ENCODE data around the gene ZSCAN21. TPM values are rescaled to one million over a fixed set of nuclear protein-coding genes. Genes with fewer than 3 reads are reported as not detected.

ZSCAN21 gene
- total and polyA plus RNA-seq, 2 donors from 2014 or later: 10.8 to 12.4 TPM

DNA sequence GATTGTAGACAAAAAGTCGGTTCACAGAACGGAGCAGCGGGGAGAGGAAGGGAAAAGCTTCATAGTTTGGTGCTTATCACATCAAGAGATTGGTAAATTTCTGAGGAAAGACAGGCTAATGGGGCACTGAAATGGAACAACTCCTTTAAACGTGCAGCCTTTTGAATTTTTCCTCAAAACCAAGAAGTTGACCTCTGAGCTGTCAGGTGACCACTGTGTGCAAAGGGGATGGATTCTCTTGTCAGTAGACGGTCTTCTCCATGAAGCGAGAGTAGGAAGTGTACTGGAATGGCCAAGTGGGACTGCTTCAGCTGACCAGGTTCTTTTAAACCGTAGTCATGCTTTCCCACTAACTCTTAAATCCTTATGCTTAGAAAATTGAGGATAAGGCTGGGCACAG, 11.2 kb upstream of the ZSCAN21 start:
- H3K36me3 ChIP-seq (ENCODE audit: control insufficient read depth in 2 of 3, insufficient read depth in 3 of 3, low read length in 3 of 3): peaks cover 11 to 29% (median 14%) of the 10 kb centered on the region in 3 donors
- no peak for DNase-seq
- no peaks in the 10 kb centered on the region for H3K4me1 ChIP-seq (ENCODE audit: control insufficient read depth in 2 of 3, insufficient read depth in 2 of 3, low read depth in 1 of 3, low read length in 3 of 3)
- FAIRE-seq: no peak
- H3K9me3 ChIP-seq (ENCODE audit: control insufficient read depth in 2 of 3, insufficient read depth in 1 of 3, low read length in 3 of 3): no peaks in the 10 kb centered on the region
- TF ChIP-seq CTCF (IDR thresholded peaks at IDR 0.05; ENCODE audit: borderline replicate concordance, extremely low read depth, insufficient read depth): no peak
- no peak overlapping the region for H3K27ac ChIP-seq (ENCODE audit: low read depth in 2 of 2, low read length in 2 of 2)
- intact Hi-C loops (cut with DNase I): no loop called here
- H3K27me3 ChIP-seq (ENCODE audit: control insufficient read depth, insufficient read depth, low read length): no peaks in the 10 kb centered on the region
- H3K9ac ChIP-seq (ENCODE audit: low read length in 3 of 3): no peak overlapping the region
- H3K4me3 ChIP-seq (ENCODE audit: low read length in 3 of 3): no peak overlapping the region

GRCh38 chr7:100040575-100040974, 9.0 kb upstream of the ZSCAN21 start:
- Histone ChIP-seq H3K27ac (ENCODE audit: low read depth in 2 of 2, low read length in 2 of 2) (no peak overlapping the region), H3K27me3 (ENCODE audit: control insufficient read depth, insufficient read depth, low read length) (no peaks in the 10 kb centered on the region), H3K36me3 (ENCODE audit: control insufficient read depth in 2 of 3, insufficient read depth in 3 of 3, low read length in 3 of 3) (peaks cover 0 to 7% (median 1%) of the 10 kb centered on the region in 3 donors), H3K4me1 (ENCODE audit: control insufficient read depth in 2 of 3, insufficient read depth in 2 of 3, low read depth in 1 of 3, low read length in 3 of 3) (no peaks in the 10 kb centered on the region), H3K9ac (ENCODE audit: low read length in 3 of 3) (no peak overlapping the region), H3K9me3 (ENCODE audit: control insufficient read depth in 2 of 3, insufficient read depth in 1 of 3, low read length in 3 of 3) (no peaks in the 10 kb centered on the region), H3K4me3 (ENCODE audit: low read length in 3 of 3) (no peak overlapping the region)
- DNase-seq: peak in 1 of 5 donors; percentile 13
- no peak for FAIRE-seq
- no peak for TF ChIP-seq CTCF (IDR thresholded peaks at IDR 0.05; ENCODE audit: borderline replicate concordance, extremely low read depth, insufficient read depth)
- intact Hi-C loops (cut with DNase I): no loop called here

GRCh38 chr7:100044718-100045117, 4.9 kb upstream of the ZSCAN21 start:
- H3K9ac ChIP-seq (ENCODE audit: low read length in 3 of 3): no peak overlapping the region
- TF ChIP-seq CTCF (IDR thresholded peaks at IDR 0.05; ENCODE audit: borderline replicate concordance, extremely low read depth, insufficient read depth): peak; percentile 13
- H3K4me1 ChIP-seq (ENCODE audit: control insufficient read depth in 2 of 3, insufficient read depth in 2 of 3, low read depth in 1 of 3, low read length in 3 of 3): peaks cover 0 to 8% (median 0%) of the 10 kb centered on the region in 3 donors
- DNase-seq (peak in 2 of 5 donors; percentile 16 to 32), FAIRE-seq (no peak)
- no peaks in the 10 kb centered on the region for H3K9me3 ChIP-seq (ENCODE audit: control insufficient read depth in 2 of 3, insufficient read depth in 1 of 3, low read length in 3 of 3)
- no peaks in the 10 kb centered on the region for H3K36me3 ChIP-seq (ENCODE audit: control insufficient read depth in 2 of 3, insufficient read depth in 3 of 3, low read length in 3 of 3)
- H3K27ac ChIP-seq (ENCODE audit: low read depth in 2 of 2, low read length in 2 of 2): peak overlapping the region in 1 of 2 donors; percentile 23
- no peaks in the 10 kb centered on the region for H3K27me3 ChIP-seq (ENCODE audit: control insufficient read depth, insufficient read depth, low read length)
- intact Hi-C loops (cut with DNase I): no loop called here
- H3K4me3 ChIP-seq (ENCODE audit: low read length in 3 of 3): no peak overlapping the region

- FAIRE-seq: no peak
- no peaks in the 10 kb centered on the region for H3K27me3 ChIP-seq (ENCODE audit: control insufficient read depth, insufficient read depth, low read length)
- intact Hi-C loops (cut with DNase I): no loop called here
Measured at GRCh38 chr7:100048680-100049079, 894 bp upstream of the ZSCAN21 start.

More at GRCh38 chr7:100048680-100049079, 894 bp upstream of the ZSCAN21 start:
- Histone ChIP-seq H3K27ac (ENCODE audit: low read depth in 2 of 2, low read length in 2 of 2) (no peak overlapping the region), H3K9ac (ENCODE audit: low read length in 3 of 3) (peak overlapping the region in 1 of 3 donors; percentile 91), H3K36me3 (ENCODE audit: control insufficient read depth in 2 of 3, insufficient read depth in 3 of 3, low read length in 3 of 3) (no peaks in the 10 kb centered on the region), H3K4me3 (ENCODE audit: low read length in 3 of 3) (peak overlapping the region in 2 of 3 donors; percentile 88 to 93), H3K4me1 (ENCODE audit: control insufficient read depth in 2 of 3, insufficient read depth in 2 of 3, low read depth in 1 of 3, low read length in 3 of 3) (peaks cover 0 to 16% (median 0%) of the 10 kb centered on the region in 3 donors), H3K9me3 (ENCODE audit: control insufficient read depth in 2 of 3, insufficient read depth in 1 of 3, low read length in 3 of 3) (no peaks in the 10 kb centered on the region)
- peak in 1 of 5 donors; percentile 30 for DNase-seq
- no peak for TF ChIP-seq CTCF (IDR thresholded peaks at IDR 0.05; ENCODE audit: borderline replicate concordance, extremely low read depth, insufficient read depth)

Data from kidney (tissue), 14 donors.